Brain microvascular endothelial cell (primary cell): ENCODE data around the gene SUOX.

Experiments
- DNase-seq: peaks from one replicate; pipeline ENCODE4 v3.0.0-alpha.2; 2020
- H3K27ac ChIP-seq: fragments of 250-450 bp; sonication (Bioruptor Pico); 2 replicates; pipeline ENCODE4 v1.5.1; 2020; ENCODE audit warnings: mild to moderate bottlenecking, moderate library complexity
- H3K27me3 ChIP-seq: fragments of 250-450 bp; sonication (Bioruptor Pico); replicated peaks from 2 replicates; pipeline ENCODE4 v1.5.1; 2020; ENCODE audit warnings: mild to moderate bottlenecking
- H3K36me3 ChIP-seq: fragments of 250-450 bp; sonication (Bioruptor Pico); replicated peaks from 2 replicates; pipeline ENCODE4 v1.5.1; 2020; ENCODE audit warnings: mild to moderate bottlenecking
- H3K4me3 ChIP-seq: 2 replicates; pipeline ENCODE4 v1.5.1; 2011; ENCODE audit warnings: low read depth, mild to moderate bottlenecking, control low read depth, low read length, moderate library complexity
- in situ Hi-C: cut with HindIII; loops from 2 replicates; pipeline ENCODE4 v1.10.0; 2017; ENCODE audit warnings: low sequenced_read_pairs, low pct_ligation_motif_present
- TF ChIP-seq, protein P1 (sequence below): IDR thresholded peaks from 2 replicates; pipeline ENCODE4 v1.5.1; 2011; ENCODE audit warnings: low read depth, mild to moderate bottlenecking, moderate library complexity, low read length, control low read depth, inconsistent platforms; ENCODE audit errors: missing control alignments

SUOX gene

DNA sequence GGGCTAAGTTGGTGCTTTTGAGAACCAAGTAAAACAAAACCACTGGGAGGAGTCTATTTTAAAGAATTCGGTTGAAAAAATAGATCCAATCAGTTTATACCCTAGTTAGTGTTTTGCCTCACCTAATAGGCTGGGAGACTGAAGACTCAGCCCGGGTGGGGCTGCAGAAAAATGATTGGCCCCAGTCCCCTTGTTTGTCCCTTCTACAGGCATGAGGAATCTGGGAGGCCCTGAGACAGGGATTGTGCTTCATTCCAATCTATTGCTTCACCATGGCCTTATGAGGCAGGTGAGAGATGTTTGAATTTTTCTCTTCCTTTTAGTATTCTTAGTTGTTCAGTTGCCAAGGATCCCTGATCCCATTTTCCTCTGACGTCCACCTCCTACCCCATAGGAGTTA is 25.0 kb upstream of the SUOX start:
- TF ChIP-seq, protein P1, sequence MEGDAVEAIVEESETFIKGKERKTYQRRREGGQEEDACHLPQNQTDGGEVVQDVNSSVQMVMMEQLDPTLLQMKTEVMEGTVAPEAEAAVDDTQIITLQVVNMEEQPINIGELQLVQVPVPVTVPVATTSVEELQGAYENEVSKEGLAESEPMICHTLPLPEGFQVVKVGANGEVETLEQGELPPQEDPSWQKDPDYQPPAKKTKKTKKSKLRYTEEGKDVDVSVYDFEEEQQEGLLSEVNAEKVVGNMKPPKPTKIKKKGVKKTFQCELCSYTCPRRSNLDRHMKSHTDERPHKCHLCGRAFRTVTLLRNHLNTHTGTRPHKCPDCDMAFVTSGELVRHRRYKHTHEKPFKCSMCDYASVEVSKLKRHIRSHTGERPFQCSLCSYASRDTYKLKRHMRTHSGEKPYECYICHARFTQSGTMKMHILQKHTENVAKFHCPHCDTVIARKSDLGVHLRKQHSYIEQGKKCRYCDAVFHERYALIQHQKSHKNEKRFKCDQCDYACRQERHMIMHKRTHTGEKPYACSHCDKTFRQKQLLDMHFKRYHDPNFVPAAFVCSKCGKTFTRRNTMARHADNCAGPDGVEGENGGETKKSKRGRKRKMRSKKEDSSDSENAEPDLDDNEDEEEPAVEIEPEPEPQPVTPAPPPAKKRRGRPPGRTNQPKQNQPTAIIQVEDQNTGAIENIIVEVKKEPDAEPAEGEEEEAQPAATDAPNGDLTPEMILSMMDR = no peak
- Histone ChIP-seq H3K36me3 (no peaks in the 10 kb centered on the region), H3K27ac (peak overlapping the region; percentile 92), H3K27me3 (no peaks in the 10 kb centered on the region), H3K4me3 (no peak overlapping the region)
- peak; percentile 46 for DNase-seq
- in situ Hi-C loops = no loop called here

DNA sequence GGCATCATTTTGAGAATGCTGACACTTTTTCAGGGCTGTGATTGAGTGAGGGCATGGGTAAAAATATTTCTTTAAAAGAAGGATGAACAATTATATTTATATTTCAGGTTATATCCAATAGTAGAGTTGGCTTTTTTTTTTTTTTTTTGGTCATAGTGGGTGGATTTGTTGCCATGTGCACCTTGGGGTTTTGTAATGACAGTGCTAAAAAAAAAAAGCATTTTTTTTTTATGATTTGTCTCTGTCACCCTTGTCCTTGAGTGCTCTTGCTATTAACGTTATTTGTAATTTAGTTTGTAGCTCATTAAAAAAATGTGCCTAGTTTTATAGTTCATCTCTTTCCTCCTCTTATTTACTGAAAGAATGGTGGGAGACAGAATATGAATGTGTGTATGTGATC is 24.6 kb upstream of the SUOX start:
- TF ChIP-seq, protein P1 = no peak
- H3K27ac ChIP-seq = peak overlapping the region; percentile 92
- peak overlapping the region; percentile 66 for H3K4me3 ChIP-seq
- no peak for DNase-seq
- no peaks in the 10 kb centered on the region for H3K27me3 ChIP-seq
- in situ Hi-C loops = no loop called here
- H3K36me3 ChIP-seq = no peaks in the 10 kb centered on the region

- H3K27ac ChIP-seq = peak overlapping the region; percentile 92
- no peaks in the 10 kb centered on the region for H3K27me3 ChIP-seq
- TF ChIP-seq, protein P1 = no peak
- no peaks in the 10 kb centered on the region for H3K36me3 ChIP-seq
- in situ Hi-C loops = no loop called here
- peak overlapping the region; percentile 66 for H3K4me3 ChIP-seq
- DNase-seq = peak; percentile 46
Observed at GRCh38 chr12:55972911-55973598, 24.0 kb upstream of the SUOX start.

GRCh38 chr12:55973599-55974307 is 23.3 kb upstream of the SUOX start, which contains the start of gene RAB5B:
RAB5B (plus strand) TSS chr12:55974078; CDS start chr12:55986961, 12,883 bp downstream.
- in situ Hi-C loops = no loop called here

DNA sequence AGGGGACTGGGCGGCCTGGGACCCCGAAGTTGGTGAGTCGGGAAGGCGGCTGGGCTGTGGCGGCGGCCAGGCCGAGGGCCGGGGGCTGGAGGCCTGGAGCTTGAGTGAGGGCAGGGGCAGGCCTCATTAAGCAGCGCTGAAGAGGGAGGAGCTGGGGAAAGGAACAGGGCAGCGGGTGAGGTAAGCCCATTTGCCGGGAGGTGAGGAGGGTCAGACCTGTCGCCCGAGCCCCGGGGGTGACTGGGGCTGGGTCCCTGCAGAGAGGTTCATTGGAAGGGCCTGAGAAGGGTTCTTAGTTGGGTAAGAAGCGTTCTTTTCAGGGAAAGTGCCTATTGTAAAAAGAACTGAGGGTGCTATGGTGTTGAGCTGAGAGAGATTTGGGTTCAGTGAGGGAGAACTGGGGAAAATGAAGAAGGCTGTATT is 22.8 kb upstream of the SUOX start:
- peak; percentile 32 for DNase-seq

More at GRCh38 chr12:55973599-55974307, 23.3 kb upstream of the SUOX start, which contains the start of gene RAB5B:
- Histone ChIP-seq H3K36me3 (no peaks in the 10 kb centered on the region), H3K4me3 (peak within 1 kb of the TSS; percentile 95), H3K27ac (peak within 1 kb of the TSS; percentile 92), H3K27me3 (no peaks in the 10 kb centered on the region)
- TF ChIP-seq, protein P1 = no peak
- DNase-seq = peak; percentile 100

More for the DNA sequence above, 22.8 kb upstream of the SUOX start:
- TF ChIP-seq, protein P1 = no peak
- peak overlapping the region; percentile 90 for H3K27ac ChIP-seq
- no peaks in the 10 kb centered on the region for H3K27me3 ChIP-seq
- peak overlapping the region; percentile 95 for H3K4me3 ChIP-seq
- peaks cover 2% of the 10 kb centered on the region for H3K36me3 ChIP-seq
- in situ Hi-C loops = no loop called here
